Glutamatergic neuron (in vitro differentiated cells): ENCODE results near the gene CCDC85C. TPM values are rescaled to one million over a fixed set of nuclear protein-coding genes. Genes with fewer than 3 reads are reported as not detected.

Source experiments
- DNase-seq: peaks from one replicate; pipeline ENCODE4 v3.0.0; 2022
- H3K27ac Mint-ChIP-seq: one replicate; pipeline ENCODE4 v1.8.0; 2020; ENCODE audit warnings: mild to moderate bottlenecking, mixed read lengths, inconsistent platforms; ENCODE audit not compliant: unreplicated experiment
- H3K27me3 Mint-ChIP-seq: one replicate; pipeline ENCODE4 v1.8.0; 2020; ENCODE audit warnings: mild to moderate bottlenecking, moderate library complexity, mixed read lengths, inconsistent platforms; ENCODE audit not compliant: unreplicated experiment
- H3K36me3 Mint-ChIP-seq: one replicate; pipeline ENCODE4 v1.8.0; 2020; ENCODE audit warnings: mild to moderate bottlenecking, mixed read lengths, inconsistent platforms; ENCODE audit not compliant: unreplicated experiment
- H3K4me1 Mint-ChIP-seq: one replicate; pipeline ENCODE4 v1.8.0; 2020; ENCODE audit warnings: mild to moderate bottlenecking, low read depth, mixed read lengths, inconsistent platforms; ENCODE audit not compliant: unreplicated experiment
- H3K4me3 Mint-ChIP-seq: one replicate; pipeline ENCODE4 v1.8.0; 2020; ENCODE audit warnings: mild to moderate bottlenecking, mixed read lengths, inconsistent platforms; ENCODE audit not compliant: unreplicated experiment
- H3K9me3 Mint-ChIP-seq: one replicate; pipeline ENCODE4 v1.8.0; 2020; ENCODE audit warnings: mild to moderate bottlenecking, moderate library complexity, mixed read lengths, inconsistent platforms; ENCODE audit not compliant: unreplicated experiment
- CTCF ChIP-seq: fragments of 200-600 bp; sonication (generic); IDR thresholded peaks from one replicate; pipeline ENCODE4 v1.5.0; 2021; ENCODE audit not compliant: partially characterized antibody, unreplicated experiment
- total RNA-seq: library from RNA; stranded (reverse); fragmentation: NEBNext Ultra II Directional; extraction: Animal tissue kit (Norgen Biotek cat#: 25700); gene quantifications from one replicate; pipeline ENCODE4 v1.2.1, GENCODE V29; 2021; ENCODE audit not compliant: unreplicated experiment

Gene CCDC85C
- total RNA-seq, 1 donor from 2014 or later: 32.3 TPM

GRCh38 chr14:99473458-99473857, 130.5 kb downstream of the CCDC85C start:
- Mint-ChIP-seq H3K9me3 (peaks cover 2% of the 10 kb centered on the region), H3K27me3 (no peaks in the 10 kb centered on the region), H3K4me1 (peaks cover under 1% of the 10 kb centered on the region), H3K4me3 (no peak overlapping the region), H3K27ac (no peak overlapping the region), H3K36me3 (no peaks in the 10 kb centered on the region)
- TF ChIP-seq CTCF: no peak
- DNase-seq: no peak

GRCh38 chr14:99472937-99473336, 131.1 kb downstream of the CCDC85C start:
- H3K9me3 Mint-ChIP-seq: peaks cover 3% of the 10 kb centered on the region
- DNase-seq: no peak
- H3K4me3 Mint-ChIP-seq: no peak overlapping the region
- H3K27ac Mint-ChIP-seq: no peak overlapping the region
- H3K4me1 Mint-ChIP-seq: peaks cover 4% of the 10 kb centered on the region
- H3K36me3 Mint-ChIP-seq: no peaks in the 10 kb centered on the region
- H3K27me3 Mint-ChIP-seq: no peaks in the 10 kb centered on the region
- no peak for TF ChIP-seq CTCF

GRCh38 chr14:99471731-99472130, 132.3 kb downstream of the CCDC85C start:
- DNase-seq: no peak
- Mint-ChIP-seq H3K27ac (no peak overlapping the region), H3K9me3 (peaks cover 3% of the 10 kb centered on the region), H3K4me1 (peaks cover 6% of the 10 kb centered on the region), H3K27me3 (no peaks in the 10 kb centered on the region), H3K36me3 (no peaks in the 10 kb centered on the region), H3K4me3 (no peak overlapping the region)
- TF ChIP-seq CTCF: no peak

- Mint-ChIP-seq H3K36me3 (no peaks in the 10 kb centered on the region), H3K9me3 (peaks cover 3% of the 10 kb centered on the region), H3K27ac (peak overlapping the region; percentile 23), H3K4me3 (no peak overlapping the region), H3K4me1 (peaks cover 10% of the 10 kb centered on the region), H3K27me3 (no peaks in the 10 kb centered on the region)
- TF ChIP-seq CTCF: no peak
- DNase-seq: no peak
Measured at GRCh38 chr14:99468836-99469592, 135.0 kb downstream of the CCDC85C start.

GRCh38 chr14:99468081-99468480, 135.9 kb downstream of the CCDC85C start:
- Mint-ChIP-seq H3K27me3 (no peaks in the 10 kb centered on the region), H3K4me1 (peaks cover 10% of the 10 kb centered on the region), H3K27ac (no peak overlapping the region), H3K4me3 (no peak overlapping the region), H3K9me3 (peaks cover 3% of the 10 kb centered on the region), H3K36me3 (no peaks in the 10 kb centered on the region)
- no peak for DNase-seq
- no peak for TF ChIP-seq CTCF
